Thoracic aorta endothelial cell (primary cell): Measurements from ENCODE around the gene ATF5. TPM values are rescaled to one million over a fixed set of nuclear protein-coding genes. Genes with fewer than 3 reads are reported as not detected.

ENCODE experiments used
- total RNA-seq: library from RNA; depleted of rRNA; stranded (reverse); fragments of >200 nt; gene quantifications from 2 replicates; pipeline ENCODE4 v1.2.3, GENCODE V29; 2012

The ATF5 gene, protein sequence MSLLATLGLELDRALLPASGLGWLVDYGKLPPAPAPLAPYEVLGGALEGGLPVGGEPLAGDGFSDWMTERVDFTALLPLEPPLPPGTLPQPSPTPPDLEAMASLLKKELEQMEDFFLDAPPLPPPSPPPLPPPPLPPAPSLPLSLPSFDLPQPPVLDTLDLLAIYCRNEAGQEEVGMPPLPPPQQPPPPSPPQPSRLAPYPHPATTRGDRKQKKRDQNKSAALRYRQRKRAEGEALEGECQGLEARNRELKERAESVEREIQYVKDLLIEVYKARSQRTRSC
- 10.7 and 10.9 TPM in 2 replicates for total RNA-seq

DNA sequence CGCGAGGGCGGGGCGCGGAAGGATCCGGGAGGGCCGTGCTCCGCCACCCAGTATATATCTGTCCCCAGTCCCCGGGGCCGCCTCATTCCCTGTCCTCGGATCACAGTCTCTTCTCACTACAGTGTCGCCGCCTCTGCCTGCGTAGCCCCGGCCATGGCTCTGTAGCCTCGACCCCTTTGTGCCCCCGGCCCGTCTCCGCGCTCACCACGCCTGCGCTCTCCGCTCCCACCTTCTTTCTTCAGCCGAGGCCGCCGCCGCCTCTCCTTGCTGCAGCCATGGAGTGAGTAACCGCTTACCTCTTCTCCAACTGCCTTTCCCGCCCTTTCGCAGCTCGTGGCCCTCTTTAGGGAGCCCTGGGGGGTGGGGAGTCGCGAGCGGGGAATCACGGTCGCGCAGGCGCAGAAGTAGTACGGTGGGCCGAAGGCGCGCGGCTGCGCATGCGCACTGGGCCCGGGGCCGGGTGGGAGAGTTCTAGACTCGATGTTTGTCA, at the start of gene ATF5, which contains the start of gene NUP62:
ATF5 (plus strand) TSS at position 85 of the 490 bp plus-strand sequence. CDS start 1,646 bp downstream, outside the sequence.
NUP62 (minus strand) TSS at position 384 of the 490 bp plus-strand sequence. CDS start 19,697 bp downstream, outside the sequence.

GRCh38 chr19:49896863-49897621, 32.0 kb upstream of the ATF5 start, which contains the start of gene IL4I1:
IL4I1 (minus strand) TSS chr19:49896887; CDS start chr19:49896160, 727 bp downstream.

GRCh38 chr19:49960980-49961379, 32.0 kb downstream of the ATF5 start, which contains the start of gene SIGLEC11:
SIGLEC11 (minus strand) TSS chr19:49961172; CDS start chr19:49961081, 91 bp downstream.

Other genes with a start within 250 kb of the ATF5 start
- 0.72 and 0.80 TPM in 2 replicates for gene ADM5, start 239.6 kb upstream of the ATF5 start, total RNA-seq
- 7.5 and 13.3 TPM in 2 replicates for gene CPT1C, start 238.1 kb upstream of the ATF5 start, total RNA-seq
- gene TSKS, start 165.9 kb upstream of the ATF5 start, total RNA-seq, result not detected in 2 replicates
- gene AP2A1, start 162.2 kb upstream of the ATF5 start, total RNA-seq, result 81.3 and 98.0 TPM in 2 replicates
- 11.4 and 12.2 TPM in 2 replicates for gene FUZ, start 115.9 kb upstream of the ATF5 start, total RNA-seq
- gene MED25, start 110.9 kb upstream of the ATF5 start, total RNA-seq, result 26.1 and 29.3 TPM in 2 replicates
- gene PTOV1, start 78.0 kb upstream of the ATF5 start, total RNA-seq, result 48.3 and 58.9 TPM in 2 replicates
- 46.3 and 47.3 TPM in 2 replicates for gene PNKP, start 61.6 kb upstream of the ATF5 start, total RNA-seq
- 11.6 and 14.4 TPM in 2 replicates for gene AKT1S1, start 51.9 kb upstream of the ATF5 start, total RNA-seq
- 10.3 and 12.1 TPM in 2 replicates for gene TBC1D17, start 51.5 kb upstream of the ATF5 start, total RNA-seq
- gene IL4I1, start 32.3 kb upstream of the ATF5 start, total RNA-seq, result 1.1 and 2.1 TPM in 2 replicates
- 42.6 and 56.9 TPM in 2 replicates for gene NUP62, start 299 bp downstream of the ATF5 start, total RNA-seq
- gene SIGLEC11, start 32.0 kb downstream of the ATF5 start, total RNA-seq, result 0.13 TPM in 1 of 2 replicates, not detected in the other
- gene VRK3, start 96.2 kb downstream of the ATF5 start, total RNA-seq, result 29.5 and 33.4 TPM in 2 replicates
- gene ZNF473, start 96.8 kb downstream of the ATF5 start, total RNA-seq, result 7.4 and 9.2 TPM in 2 replicates
- gene IZUMO2, start 234.1 kb downstream of the ATF5 start, total RNA-seq, result not detected in 2 replicates